HG03565 (cell line): ENCODE measurements around the gene SEC14L1.
"Not testable (repeated sequence)": the region's sequence is repeated elsewhere in the genome, so short reads cannot be mapped to it uniquely, and the experiment has no call there.

Experiments used
- ATAC-seq: cut with Tn5 transposase; IDR thresholded peaks from one replicate; pipeline ENCODE4 v1.9.1; 2021; ENCODE audit warnings: mild to moderate bottlenecking, moderate library complexity; ENCODE audit not compliant: unreplicated experiment

The SEC14L1 gene

GRCh38 chr17:77115947-77116346, 24.8 kb upstream of the SEC14L1 start:
- ATAC-seq: no peak

- no peak for ATAC-seq
These were observed 24.4 kb upstream of the SEC14L1 start for GRCh38 chr17:77116371-77116860.

DNA sequence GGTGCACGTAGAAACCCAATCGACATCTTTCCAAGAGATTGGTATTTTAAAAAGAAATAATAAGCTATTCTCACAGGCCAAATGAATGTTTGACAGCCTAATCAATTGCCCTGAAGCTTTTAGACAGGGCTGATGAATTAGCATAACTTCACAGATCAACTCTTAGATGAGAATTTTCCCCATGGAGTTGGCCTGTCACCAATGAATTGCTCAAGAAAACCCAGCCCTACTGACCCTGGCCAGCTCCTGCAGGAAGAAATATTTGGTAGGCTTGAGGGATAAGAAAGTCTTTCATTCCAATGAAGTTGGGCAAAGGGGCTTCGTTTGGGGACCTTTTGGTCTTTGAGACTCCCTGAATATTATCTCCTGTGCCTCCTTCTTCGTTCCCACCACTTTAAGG, 23.4 kb upstream of the SEC14L1 start:
- no peak for ATAC-seq

DNA sequence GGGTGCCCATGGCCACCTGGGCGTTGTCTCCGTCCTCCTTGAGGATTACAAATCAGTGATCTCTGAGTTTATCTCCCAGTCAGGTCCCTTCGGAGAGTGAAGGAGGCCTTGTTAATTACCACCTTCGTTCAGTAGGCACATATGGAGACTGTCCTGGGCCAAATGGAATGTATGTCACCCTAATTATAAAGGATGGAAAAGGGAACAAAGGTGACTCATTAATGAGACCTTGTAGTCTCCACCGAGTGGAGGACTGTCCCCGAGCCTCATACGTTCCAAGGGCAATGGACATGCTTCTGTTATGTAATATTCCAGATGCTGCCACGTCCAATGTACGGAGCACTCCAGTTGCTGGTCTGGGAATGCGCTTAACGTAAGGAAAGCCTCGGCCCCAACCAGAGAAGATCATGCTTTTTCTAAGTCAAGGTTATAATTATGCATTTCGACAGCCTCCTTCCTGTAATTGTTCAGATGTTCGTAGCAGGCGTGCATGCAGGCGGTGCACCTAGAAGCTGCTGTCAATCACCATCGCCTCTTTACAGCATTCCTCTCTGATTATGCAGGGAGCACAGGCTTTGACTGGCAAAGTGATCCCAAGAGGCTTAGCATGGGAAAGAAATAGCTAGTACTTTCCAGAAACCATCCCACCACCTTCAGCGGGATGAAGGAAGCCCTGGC, 22.4 kb upstream of the SEC14L1 start:
- ATAC-seq: no peak

DNA sequence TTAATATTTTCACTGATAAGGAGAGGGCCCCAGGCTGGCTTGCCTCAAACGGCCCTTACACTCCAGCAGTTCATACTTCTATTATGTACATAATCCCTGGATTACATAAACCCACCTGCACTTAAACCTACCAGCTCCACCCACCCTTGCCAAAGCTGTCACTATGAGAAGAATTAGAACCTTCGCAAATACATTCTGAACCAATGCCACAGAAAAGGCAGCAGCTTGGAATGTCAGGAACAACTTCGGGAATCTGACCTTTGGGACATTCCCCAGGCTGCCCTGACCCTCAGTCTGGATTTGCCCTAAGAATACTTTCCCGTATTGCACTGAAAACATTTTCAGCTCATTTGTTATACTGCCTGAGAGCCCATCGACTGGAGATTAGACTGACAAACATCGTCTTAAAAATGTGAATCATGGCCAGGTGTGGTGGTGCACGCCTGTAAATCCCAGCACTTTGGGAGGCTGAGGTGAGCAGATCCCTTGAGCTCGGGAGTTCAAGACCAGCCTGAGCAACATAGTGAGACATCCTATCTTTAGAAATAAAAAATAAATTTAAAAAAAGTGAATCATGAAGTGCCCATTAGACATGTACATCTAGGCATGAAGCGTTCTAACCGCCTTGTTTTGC, 21.0 kb upstream of the SEC14L1 start:
- no peak for ATAC-seq

- ATAC-seq: no peak
These were observed 19.9 kb upstream of the SEC14L1 start for GRCh38 chr17:77120868-77121267.

DNA sequence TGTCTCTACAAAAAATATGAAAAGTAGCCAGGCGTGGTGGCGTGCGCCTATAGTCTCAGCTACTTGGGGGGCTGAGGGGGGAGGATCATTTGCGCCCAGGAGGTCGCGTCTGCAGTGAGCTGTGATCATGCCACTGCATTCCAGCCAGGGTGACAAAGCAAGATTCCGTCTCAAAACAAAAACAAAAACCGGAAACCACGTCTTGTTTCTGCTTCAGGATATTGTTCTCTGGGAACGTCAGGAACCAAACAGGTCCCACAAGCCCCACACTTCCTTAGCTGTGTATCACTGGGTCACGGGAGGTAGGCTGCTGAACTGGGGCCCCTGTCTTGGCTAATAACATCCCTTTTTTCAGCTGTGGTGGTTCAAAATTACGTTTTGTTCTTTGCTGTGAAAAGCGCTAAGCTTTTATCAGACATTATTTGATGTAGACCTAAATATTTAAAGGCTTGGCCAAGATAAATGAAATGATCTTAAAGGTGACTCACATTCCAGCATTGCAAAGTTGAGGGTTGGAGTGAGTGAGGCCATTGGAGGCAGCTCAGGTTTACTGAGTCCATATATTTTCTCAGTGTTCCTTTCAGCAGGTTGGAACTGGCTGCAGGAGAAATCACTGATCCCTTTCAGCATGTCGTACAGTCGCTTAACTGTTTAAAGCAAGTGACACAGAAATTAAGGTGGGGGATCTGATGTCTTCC, 16.4 kb upstream of the SEC14L1 start:
- ATAC-seq: no peak

GRCh38 chr17:77125432-77125901, 15.3 kb upstream of the SEC14L1 start:
- no peak for ATAC-seq

GRCh38 chr17:77126519-77126918, 14.2 kb upstream of the SEC14L1 start:
- no peak for ATAC-seq

GRCh38 chr17:77127735-77128361, 12.9 kb upstream of the SEC14L1 start:
- ATAC-seq: no peak

- no peak for ATAC-seq
These were observed 11.7 kb upstream of the SEC14L1 start for GRCh38 chr17:77128896-77129567.

DNA sequence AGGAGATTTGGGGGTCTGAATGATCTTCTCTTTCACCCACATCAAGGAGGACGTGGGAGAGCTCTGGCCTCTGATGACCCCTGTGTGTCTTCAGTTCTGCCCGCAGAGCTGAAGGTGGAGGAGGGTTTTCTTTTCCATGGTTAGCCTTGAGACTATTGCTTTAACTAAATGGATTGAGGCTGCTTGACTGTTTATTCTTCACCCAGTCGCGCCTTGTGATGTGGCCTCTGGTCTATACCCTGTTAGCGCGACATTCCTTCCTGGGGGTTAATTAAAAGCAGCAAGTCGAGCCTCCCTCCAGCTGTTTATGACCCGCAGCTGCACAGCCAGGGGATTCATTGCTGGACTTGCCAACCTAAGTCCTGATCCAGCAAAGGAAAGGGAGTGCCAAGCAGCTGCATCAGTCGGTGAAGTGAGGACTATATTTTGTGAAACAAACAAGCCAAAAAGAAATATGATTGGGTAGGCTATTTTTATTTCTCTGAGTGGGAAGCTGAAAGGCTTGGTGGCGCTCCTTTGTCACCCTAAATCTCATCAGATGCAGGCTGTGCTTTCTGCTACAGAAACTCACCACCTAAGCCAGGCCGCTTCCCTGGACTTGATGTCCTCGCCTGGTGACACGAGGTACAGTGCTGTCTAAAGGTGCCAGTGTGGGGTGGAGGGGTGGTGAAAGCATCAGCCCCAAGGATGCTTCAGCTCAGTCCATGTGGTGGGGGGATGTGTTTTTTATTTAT, 11.0 kb upstream of the SEC14L1 start:
- no peak for ATAC-seq

DNA sequence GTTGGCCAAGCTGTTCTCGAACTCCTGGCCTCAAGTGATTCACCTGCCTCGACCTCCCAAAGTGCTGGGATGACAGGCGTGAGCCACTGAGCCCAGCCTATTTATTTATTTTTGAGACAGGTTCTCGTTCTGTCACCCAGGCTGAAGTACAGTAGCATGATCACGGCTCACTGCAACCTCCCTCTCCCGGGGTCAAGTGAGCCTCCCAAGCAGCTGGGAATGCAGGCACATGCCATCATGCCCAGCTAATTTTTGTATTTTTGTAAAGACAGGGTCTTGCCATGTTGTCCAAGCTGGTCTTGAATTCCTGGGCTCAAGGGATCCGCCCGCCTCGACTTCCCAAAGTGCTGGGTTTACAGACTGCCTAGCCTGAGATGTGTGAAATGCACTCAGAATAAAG, 10.2 kb upstream of the SEC14L1 start:
- ATAC-seq: no peak

- no peak for ATAC-seq
These were observed 8.9 kb upstream of the SEC14L1 start for GRCh38 chr17:77131904-77132303.

DNA sequence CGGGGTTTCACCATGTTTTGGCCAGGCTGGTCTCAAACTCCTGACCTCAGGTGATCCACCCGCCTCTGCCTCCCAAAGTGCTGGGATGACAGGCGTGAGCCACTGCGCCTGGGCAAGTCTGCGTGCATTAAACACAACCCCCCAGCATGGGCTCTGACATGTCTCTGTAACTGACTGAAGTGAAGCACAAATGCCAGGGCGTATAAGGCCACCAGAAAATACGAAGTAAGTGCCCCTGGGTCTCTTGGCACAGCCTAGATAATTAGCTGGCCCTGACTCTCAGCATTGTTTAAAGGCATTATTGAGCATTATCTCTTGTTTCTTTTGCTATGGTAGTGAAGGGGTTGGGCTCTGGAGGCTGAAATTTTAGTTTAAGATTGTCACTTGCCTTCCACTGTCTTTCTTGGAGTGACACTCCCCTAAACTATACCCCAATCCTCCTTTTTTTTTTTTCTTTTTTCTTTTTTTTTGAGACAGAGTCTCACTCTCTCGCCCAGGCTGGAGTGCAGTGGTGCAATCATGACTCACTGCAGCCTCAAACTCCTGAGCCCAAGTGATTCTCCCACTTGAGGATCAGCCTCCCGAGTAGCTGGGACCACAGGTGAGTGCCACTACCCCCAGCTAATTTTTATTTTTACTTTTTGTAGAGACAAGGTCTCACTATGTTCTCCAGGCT, 8.2 kb upstream of the SEC14L1 start:
- ATAC-seq: no peak

GRCh38 chr17:77133087-77133638, 7.6 kb upstream of the SEC14L1 start:
- no peak for ATAC-seq

- ATAC-seq: no peak
These were observed 4.4 kb upstream of the SEC14L1 start for GRCh38 chr17:77136420-77136767.

GRCh38 chr17:77137111-77137510, 3.7 kb upstream of the SEC14L1 start:
- ATAC-seq: no peak

- ATAC-seq: not testable (repeated sequence)
These were observed 2.9 kb upstream of the SEC14L1 start for GRCh38 chr17:77137886-77138285.
